DOHH2 (cell line): ENCODE results near the gene ITGB4.

ENCODE experiments used
- H3F3A ChIP-seq: fragments of 200-600 bp; sonication (generic), shearing (Covaris generic); 2 replicates; pipeline ENCODE4 v1.6.0; 2016; ENCODE audit warnings: antibody characterized with exemption, mild to moderate bottlenecking; ENCODE audit not compliant: control insufficient read depth, insufficient read depth
- H3K27ac ChIP-seq: fragments of 200-600 bp; sonication (generic); 2 replicates; pipeline ENCODE4 v1.5.1; 2014; ENCODE audit warnings: low read depth, mild to moderate bottlenecking, low read length, moderate library complexity
- H3K27me3 ChIP-seq: fragments of 200-600 bp; sonication (generic); 2 replicates; pipeline ENCODE4 v1.6.1; 2014; ENCODE audit warnings: mild to moderate bottlenecking, low read length, mixed read lengths; ENCODE audit not compliant: control insufficient read depth
- H3K36me3 ChIP-seq: fragments of 200-600 bp; sonication (generic); 2 replicates; pipeline ENCODE4 v1.6.1; 2014; ENCODE audit warnings: mild to moderate bottlenecking, low read length, moderate library complexity, mixed read lengths; ENCODE audit not compliant: control insufficient read depth
- H3K4me1 ChIP-seq: fragments of 200-600 bp; sonication (generic); 2 replicates; pipeline ENCODE4 v1.6.1; 2014; ENCODE audit warnings: mild to moderate bottlenecking, low read length, mixed read lengths; ENCODE audit not compliant: control insufficient read depth
- H3K4me2 ChIP-seq: fragments of 200-600 bp; sonication (generic); 2 replicates; pipeline ENCODE4 v1.6.0; 2014; ENCODE audit warnings: mild to moderate bottlenecking, low read length, moderate library complexity
- H3K4me3 ChIP-seq: fragments of 200-600 bp; sonication (generic); 2 replicates; pipeline ENCODE4 v1.5.1; 2014; ENCODE audit warnings: mild to moderate bottlenecking, low read length, mixed read lengths
- H3K79me2 ChIP-seq: fragments of 200-600 bp; sonication (generic); 2 replicates; pipeline ENCODE4 v1.6.1; 2014; ENCODE audit warnings: mild to moderate bottlenecking, low read length, mixed read lengths; ENCODE audit not compliant: control insufficient read depth
- H3K9me2 ChIP-seq: fragments of 200-600 bp; sonication (generic); replicated peaks from 2 replicates; pipeline ENCODE4 v1.6.1; 2014; ENCODE audit warnings: mild to moderate bottlenecking, low read length, mixed read lengths; ENCODE audit not compliant: control insufficient read depth
- H3K9me3 ChIP-seq: fragments of 200-600 bp; sonication (generic); 2 replicates; pipeline ENCODE4 v1.6.1; 2014; ENCODE audit warnings: antibody characterized with exemption, low read length, mixed read lengths; ENCODE audit not compliant: control insufficient read depth, insufficient read depth
- H4K20me1 ChIP-seq: fragments of 200-600 bp; sonication (generic); 2 replicates; pipeline ENCODE4 v1.6.0; 2014; ENCODE audit warnings: low read depth, mild to moderate bottlenecking, antibody characterized with exemption, low read length, moderate library complexity; ENCODE audit not compliant: control insufficient read depth, insufficient read depth
- EZH2phosphoT487 ChIP-seq: fragments of 200-600 bp; sonication (generic); IDR thresholded peaks from 2 replicates; pipeline ENCODE4 v1.6.1; 2017; ENCODE audit warnings: borderline replicate concordance, mild to moderate bottlenecking, antibody characterized with exemption, low read length, moderate library complexity, mixed read lengths
- TF ChIP-seq, protein P1 (sequence below): fragments of 200-600 bp; sonication (generic); IDR thresholded peaks from one replicate; pipeline ENCODE4 v1.5.1; 2014; ENCODE audit warnings: antibody characterized with exemption, mild to moderate bottlenecking, low read depth, low read length; ENCODE audit not compliant: poor library complexity, severe bottlenecking

The ITGB4 gene

DNA sequence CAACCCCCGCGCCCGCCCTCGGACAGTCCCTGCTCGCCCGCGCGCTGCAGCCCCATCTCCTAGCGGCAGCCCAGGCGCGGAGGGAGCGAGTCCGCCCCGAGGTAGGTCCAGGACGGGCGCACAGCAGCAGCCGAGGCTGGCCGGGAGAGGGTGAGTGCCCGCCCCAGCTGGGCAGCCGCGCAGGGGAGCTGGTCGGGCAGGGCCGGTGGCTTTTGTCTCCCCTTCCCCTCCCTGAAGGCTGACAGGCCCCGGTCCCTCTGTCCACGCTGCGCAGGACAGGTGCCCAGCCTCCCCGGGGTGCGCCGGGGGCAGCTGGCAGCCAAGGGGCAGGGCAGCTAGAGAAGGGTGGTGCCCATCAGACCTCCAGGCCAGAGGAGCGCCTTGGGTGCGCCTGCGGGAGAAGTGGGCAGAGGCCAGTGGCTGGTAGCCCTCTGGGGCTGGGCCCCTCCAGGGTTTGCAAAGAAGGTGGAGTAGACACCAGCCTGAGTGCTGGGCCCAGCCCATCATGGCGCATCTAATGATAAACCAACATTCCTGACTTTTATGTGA is 278 bp downstream of the ITGB4 start:
- Histone ChIP-seq H3K36me3 (no peaks in the 10 kb centered on the region), H4K20me1 (no peaks in the 10 kb centered on the region), H3F3A (no peaks in the 10 kb centered on the region), H3K9me3 (no peaks in the 10 kb centered on the region), H3K9me2 (no peaks in the 10 kb centered on the region), H3K27me3 (peaks cover 31% of the 10 kb centered on the region), H3K27ac (no peak overlapping the region), H3K4me1 (peaks cover 9% of the 10 kb centered on the region), H3K4me3 (peak overlapping the region; percentile 71), H3K4me2 (peak overlapping the region; percentile 78), H3K79me2 (no peaks in the 10 kb centered on the region)
- TF ChIP-seq, protein P1, sequence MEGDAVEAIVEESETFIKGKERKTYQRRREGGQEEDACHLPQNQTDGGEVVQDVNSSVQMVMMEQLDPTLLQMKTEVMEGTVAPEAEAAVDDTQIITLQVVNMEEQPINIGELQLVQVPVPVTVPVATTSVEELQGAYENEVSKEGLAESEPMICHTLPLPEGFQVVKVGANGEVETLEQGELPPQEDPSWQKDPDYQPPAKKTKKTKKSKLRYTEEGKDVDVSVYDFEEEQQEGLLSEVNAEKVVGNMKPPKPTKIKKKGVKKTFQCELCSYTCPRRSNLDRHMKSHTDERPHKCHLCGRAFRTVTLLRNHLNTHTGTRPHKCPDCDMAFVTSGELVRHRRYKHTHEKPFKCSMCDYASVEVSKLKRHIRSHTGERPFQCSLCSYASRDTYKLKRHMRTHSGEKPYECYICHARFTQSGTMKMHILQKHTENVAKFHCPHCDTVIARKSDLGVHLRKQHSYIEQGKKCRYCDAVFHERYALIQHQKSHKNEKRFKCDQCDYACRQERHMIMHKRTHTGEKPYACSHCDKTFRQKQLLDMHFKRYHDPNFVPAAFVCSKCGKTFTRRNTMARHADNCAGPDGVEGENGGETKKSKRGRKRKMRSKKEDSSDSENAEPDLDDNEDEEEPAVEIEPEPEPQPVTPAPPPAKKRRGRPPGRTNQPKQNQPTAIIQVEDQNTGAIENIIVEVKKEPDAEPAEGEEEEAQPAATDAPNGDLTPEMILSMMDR = no peak
- no peak for TF ChIP-seq EZH2phosphoT487

DNA sequence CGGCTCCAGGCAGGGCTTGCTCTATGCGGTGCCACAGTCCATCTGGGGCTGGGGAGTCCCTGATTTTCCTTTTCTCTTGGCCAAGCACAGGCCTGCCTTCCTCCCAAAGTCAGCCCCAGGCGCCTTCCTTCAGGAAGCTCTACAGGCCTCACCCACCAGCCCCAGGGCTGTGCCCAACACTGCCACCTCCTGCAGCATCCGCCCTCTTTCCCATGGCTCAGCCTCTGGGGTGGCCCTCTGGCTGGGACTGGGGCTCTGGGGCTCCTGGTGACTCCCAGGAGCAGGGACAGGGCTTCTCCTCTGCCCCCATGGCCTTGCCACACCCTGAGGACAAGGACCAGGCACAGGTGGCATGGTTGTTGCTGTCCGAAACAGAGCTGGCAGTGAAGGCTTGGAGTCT is 817 bp downstream of the ITGB4 start:
- H3K4me2 ChIP-seq = no peak overlapping the region
- no peaks in the 10 kb centered on the region for H4K20me1 ChIP-seq
- no peaks in the 10 kb centered on the region for H3K79me2 ChIP-seq
- H3K4me1 ChIP-seq = peaks cover 9% of the 10 kb centered on the region
- no peaks in the 10 kb centered on the region for H3K9me3 ChIP-seq
- H3F3A ChIP-seq = no peaks in the 10 kb centered on the region
- no peaks in the 10 kb centered on the region for H3K36me3 ChIP-seq
- no peak overlapping the region for H3K27ac ChIP-seq
- no peak overlapping the region for H3K4me3 ChIP-seq
- no peak for TF ChIP-seq EZH2phosphoT487
- TF ChIP-seq, protein P1 = no peak
- H3K9me2 ChIP-seq = no peaks in the 10 kb centered on the region
- peaks cover 31% of the 10 kb centered on the region for H3K27me3 ChIP-seq

DNA sequence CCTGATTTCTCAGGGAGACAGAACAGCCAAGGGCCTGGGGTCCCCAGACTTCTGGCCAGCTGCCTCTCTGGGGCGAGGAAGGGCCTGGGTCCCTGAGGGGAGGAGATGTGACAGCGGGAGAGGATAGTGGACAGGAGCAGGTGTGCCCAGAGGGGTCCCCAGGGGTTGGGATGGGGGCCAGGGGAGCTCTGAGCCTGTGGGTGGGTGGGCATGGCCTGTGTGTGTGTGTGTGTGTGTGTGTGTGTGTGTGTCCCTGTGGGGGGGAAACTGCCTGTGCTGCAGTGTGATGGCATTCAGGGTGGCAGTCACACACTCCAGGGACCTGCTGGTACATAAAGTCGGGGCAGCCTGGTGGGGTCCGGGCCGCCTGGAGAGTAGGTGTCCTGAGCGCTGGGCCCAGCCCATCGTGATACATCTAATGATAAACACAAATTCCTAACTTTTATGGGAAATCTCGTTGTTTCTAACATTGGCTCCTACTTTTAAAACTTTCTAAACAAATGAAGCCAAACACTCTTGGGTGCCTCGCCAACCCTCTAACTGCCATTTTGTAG is 1.4 kb downstream of the ITGB4 start:
- Histone ChIP-seq H3K79me2 (no peaks in the 10 kb centered on the region), H3K36me3 (no peaks in the 10 kb centered on the region), H3K9me2 (no peaks in the 10 kb centered on the region), H3K4me2 (no peak overlapping the region), H3F3A (no peaks in the 10 kb centered on the region), H4K20me1 (no peaks in the 10 kb centered on the region), H3K4me3 (no peak overlapping the region), H3K4me1 (peaks cover 9% of the 10 kb centered on the region), H3K9me3 (no peaks in the 10 kb centered on the region), H3K27me3 (peaks cover 31% of the 10 kb centered on the region), H3K27ac (no peak overlapping the region)
- TF ChIP-seq, protein P1 = no peak
- no peak for TF ChIP-seq EZH2phosphoT487
